Measurements from ENCODE around the gene RPUSD1.

- TF ChIP-seq, protein P1, sequence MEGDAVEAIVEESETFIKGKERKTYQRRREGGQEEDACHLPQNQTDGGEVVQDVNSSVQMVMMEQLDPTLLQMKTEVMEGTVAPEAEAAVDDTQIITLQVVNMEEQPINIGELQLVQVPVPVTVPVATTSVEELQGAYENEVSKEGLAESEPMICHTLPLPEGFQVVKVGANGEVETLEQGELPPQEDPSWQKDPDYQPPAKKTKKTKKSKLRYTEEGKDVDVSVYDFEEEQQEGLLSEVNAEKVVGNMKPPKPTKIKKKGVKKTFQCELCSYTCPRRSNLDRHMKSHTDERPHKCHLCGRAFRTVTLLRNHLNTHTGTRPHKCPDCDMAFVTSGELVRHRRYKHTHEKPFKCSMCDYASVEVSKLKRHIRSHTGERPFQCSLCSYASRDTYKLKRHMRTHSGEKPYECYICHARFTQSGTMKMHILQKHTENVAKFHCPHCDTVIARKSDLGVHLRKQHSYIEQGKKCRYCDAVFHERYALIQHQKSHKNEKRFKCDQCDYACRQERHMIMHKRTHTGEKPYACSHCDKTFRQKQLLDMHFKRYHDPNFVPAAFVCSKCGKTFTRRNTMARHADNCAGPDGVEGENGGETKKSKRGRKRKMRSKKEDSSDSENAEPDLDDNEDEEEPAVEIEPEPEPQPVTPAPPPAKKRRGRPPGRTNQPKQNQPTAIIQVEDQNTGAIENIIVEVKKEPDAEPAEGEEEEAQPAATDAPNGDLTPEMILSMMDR (IDR thresholded peaks at IDR 0.05) = no peak
- TF ChIP-seq EZH2 (IDR thresholded peaks at IDR 0.05; ENCODE audit: borderline replicate concordance, insufficient read depth, low read depth, low read length, poor library complexity, severe bottlenecking) = no peak
These were observed 39.2 kb downstream of the RPUSD1 start for GRCh38 chr16:749010-749409.
